ENCODE results near the gene HTT. TPM values are rescaled to one million over a fixed set of nuclear protein-coding genes. Genes with fewer than 3 reads are reported as not detected.

HTT gene
- polyA plus RNA-seq, 1 donor from 2014 or later: 10.0 TPM

GRCh38 chr4:3287271-3287971, 212.9 kb downstream of the HTT start:
- peak overlapping the region in 1 of 4 donors; percentile 14 for H3K4me3 Mint-ChIP-seq
- H3K27me3 Mint-ChIP-seq: peaks cover 11% of the 10 kb centered on the region
- no peaks in the 10 kb centered on the region for H3K9me3 Mint-ChIP-seq
- no peak overlapping the region for H3K27ac Mint-ChIP-seq
- peaks cover 9 to 17% (median 13%) of the 10 kb centered on the region in 3 donors for H3K4me1 Mint-ChIP-seq
- no peaks in the 10 kb centered on the region for H3K36me3 Mint-ChIP-seq

GRCh38 chr4:3287972-3288570, 213.6 kb downstream of the HTT start:
- Mint-ChIP-seq H3K36me3 (no peaks in the 10 kb centered on the region), H3K9me3 (no peaks in the 10 kb centered on the region), H3K4me1 (peaks cover 9 to 17% (median 13%) of the 10 kb centered on the region in 3 donors), H3K27ac (no peak overlapping the region), H3K27me3 (peaks cover 11% of the 10 kb centered on the region), H3K4me3 (no peak overlapping the region)

- no peak overlapping the region for H3K27ac Mint-ChIP-seq
- no peaks in the 10 kb centered on the region for H3K9me3 Mint-ChIP-seq
- no peaks in the 10 kb centered on the region for H3K36me3 Mint-ChIP-seq
- H3K27me3 Mint-ChIP-seq: peaks cover 11% of the 10 kb centered on the region
- H3K4me1 Mint-ChIP-seq: peaks cover 9 to 20% (median 13%) of the 10 kb centered on the region in 3 donors
- H3K4me3 Mint-ChIP-seq: no peak overlapping the region
These were observed 214.2 kb downstream of the HTT start for GRCh38 chr4:3288571-3289094.

- H3K27me3 Mint-ChIP-seq: peaks cover 9% of the 10 kb centered on the region
- peak overlapping the region in 2 of 4 donors; percentile 25 to 55 for H3K4me3 Mint-ChIP-seq
These were observed 216.0 kb downstream of the HTT start for GRCh38 chr4:3290476-3290875.

GRCh38 chr4:3290889-3291321, 216.4 kb downstream of the HTT start:
- Mint-ChIP-seq H3K36me3 (peaks cover 3% of the 10 kb centered on the region), H3K4me3 (peak overlapping the region in 2 of 4 donors; percentile 25 to 37), H3K27ac (no peak overlapping the region), H3K4me1 (peaks cover 12 to 19% (median 15%) of the 10 kb centered on the region in 3 donors), H3K9me3 (no peaks in the 10 kb centered on the region), H3K27me3 (peaks cover 7% of the 10 kb centered on the region)

More at GRCh38 chr4:3290476-3290875, 216.0 kb downstream of the HTT start:
- Mint-ChIP-seq H3K4me1 (peaks cover 13 to 22% (median 15%) of the 10 kb centered on the region in 3 donors), H3K27ac (no peak overlapping the region), H3K9me3 (no peaks in the 10 kb centered on the region), H3K36me3 (peaks cover 3% of the 10 kb centered on the region)

- Mint-ChIP-seq H3K9me3 (no peaks in the 10 kb centered on the region), H3K27ac (peak overlapping the region in 1 of 3 donors; percentile 66), H3K4me1 (peaks cover 6 to 13% (median 11%) of the 10 kb centered on the region in 3 donors), H3K27me3 (peaks cover 7% of the 10 kb centered on the region), H3K4me3 (peak overlapping the region; percentile 84 to 91 (median 86)), H3K36me3 (peaks cover 3% of the 10 kb centered on the region)
These were observed 217.0 kb downstream of the HTT start for GRCh38 chr4:3291411-3291968.

- peak overlapping the region; percentile 84 to 91 (median 86) for H3K4me3 Mint-ChIP-seq
- peak overlapping the region in 1 of 3 donors; percentile 66 for H3K27ac Mint-ChIP-seq
- H3K9me3 Mint-ChIP-seq: no peaks in the 10 kb centered on the region
- H3K27me3 Mint-ChIP-seq: peaks cover 7% of the 10 kb centered on the region
- peaks cover 6 to 11% (median 11%) of the 10 kb centered on the region in 3 donors for H3K4me1 Mint-ChIP-seq
- peaks cover 3% of the 10 kb centered on the region for H3K36me3 Mint-ChIP-seq
These were observed 217.6 kb downstream of the HTT start for GRCh38 chr4:3291969-3292570.

- H3K36me3 Mint-ChIP-seq: peaks cover 3% of the 10 kb centered on the region
- peaks cover 8% of the 10 kb centered on the region for H3K27me3 Mint-ChIP-seq
- peaks cover 6 to 11% (median 11%) of the 10 kb centered on the region in 3 donors for H3K4me1 Mint-ChIP-seq
- peak within 1 kb of the TSS; percentile 84 to 93 (median 87) for H3K4me3 Mint-ChIP-seq
- peak within 1 kb of the TSS in 2 of 3 donors; percentile 66 to 92 for H3K27ac Mint-ChIP-seq
- H3K9me3 Mint-ChIP-seq: no peaks in the 10 kb centered on the region
These were observed 218.3 kb downstream of the HTT start, which contains the start of gene RGS12 for GRCh38 chr4:3292571-3293400. Gene RGS12 (plus strand): TSS chr4:3293021. CDS start chr4:3316171, 23,150 bp downstream.

Other genes with a start within 250 kb of the HTT start
- gene ADD1, start 230.8 kb upstream of the HTT start, polyA plus RNA-seq: 300 TPM
- 18.9 TPM for gene NOP14, start 111.3 kb upstream of the HTT start, polyA plus RNA-seq
- 0.99 TPM for gene GRK4, start 111.1 kb upstream of the HTT start, polyA plus RNA-seq
- not detected for gene HTT-AS, start 143 bp upstream of the HTT start, polyA plus RNA-seq
- gene MSANTD1, start 174.5 kb downstream of the HTT start, polyA plus RNA-seq: not detected
- 0.81 TPM for gene RGS12, start 218.3 kb downstream of the HTT start, polyA plus RNA-seq

All from IgD-negative memory B cell (primary cell).